ENCODE results near the gene CACFD1.

The CACFD1 gene

DNA sequence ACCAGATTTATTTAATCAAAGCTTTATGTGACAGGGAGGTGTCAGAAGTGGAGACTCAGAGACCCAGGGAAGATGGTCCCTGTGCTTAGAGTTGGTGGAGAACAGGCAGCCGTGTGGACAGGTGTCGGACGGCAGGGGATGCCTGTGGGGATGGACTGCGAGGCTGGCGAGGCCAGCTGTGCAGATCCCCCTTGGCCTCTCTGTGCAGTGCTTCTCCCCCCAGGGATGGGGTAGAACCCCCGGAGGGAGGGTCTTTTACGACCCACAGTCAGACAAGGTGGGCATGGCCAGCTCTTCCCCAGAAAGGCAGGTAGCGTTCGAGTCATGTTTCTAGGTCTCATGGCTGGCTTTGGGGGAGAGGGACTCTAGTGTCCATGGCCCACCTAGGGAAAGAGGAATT, 23.8 kb downstream of the CACFD1 start:
- DNase-seq (ENCODE audit: low read depth) = no peak
- H3K4me3 ChIP-seq (ENCODE audit: low read depth, low read length) = no peak overlapping the region
- TF ChIP-seq, protein P1, sequence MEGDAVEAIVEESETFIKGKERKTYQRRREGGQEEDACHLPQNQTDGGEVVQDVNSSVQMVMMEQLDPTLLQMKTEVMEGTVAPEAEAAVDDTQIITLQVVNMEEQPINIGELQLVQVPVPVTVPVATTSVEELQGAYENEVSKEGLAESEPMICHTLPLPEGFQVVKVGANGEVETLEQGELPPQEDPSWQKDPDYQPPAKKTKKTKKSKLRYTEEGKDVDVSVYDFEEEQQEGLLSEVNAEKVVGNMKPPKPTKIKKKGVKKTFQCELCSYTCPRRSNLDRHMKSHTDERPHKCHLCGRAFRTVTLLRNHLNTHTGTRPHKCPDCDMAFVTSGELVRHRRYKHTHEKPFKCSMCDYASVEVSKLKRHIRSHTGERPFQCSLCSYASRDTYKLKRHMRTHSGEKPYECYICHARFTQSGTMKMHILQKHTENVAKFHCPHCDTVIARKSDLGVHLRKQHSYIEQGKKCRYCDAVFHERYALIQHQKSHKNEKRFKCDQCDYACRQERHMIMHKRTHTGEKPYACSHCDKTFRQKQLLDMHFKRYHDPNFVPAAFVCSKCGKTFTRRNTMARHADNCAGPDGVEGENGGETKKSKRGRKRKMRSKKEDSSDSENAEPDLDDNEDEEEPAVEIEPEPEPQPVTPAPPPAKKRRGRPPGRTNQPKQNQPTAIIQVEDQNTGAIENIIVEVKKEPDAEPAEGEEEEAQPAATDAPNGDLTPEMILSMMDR (IDR thresholded peaks at IDR 0.05; ENCODE audit: low read depth, low read length, missing control alignments) = no peak

DNA sequence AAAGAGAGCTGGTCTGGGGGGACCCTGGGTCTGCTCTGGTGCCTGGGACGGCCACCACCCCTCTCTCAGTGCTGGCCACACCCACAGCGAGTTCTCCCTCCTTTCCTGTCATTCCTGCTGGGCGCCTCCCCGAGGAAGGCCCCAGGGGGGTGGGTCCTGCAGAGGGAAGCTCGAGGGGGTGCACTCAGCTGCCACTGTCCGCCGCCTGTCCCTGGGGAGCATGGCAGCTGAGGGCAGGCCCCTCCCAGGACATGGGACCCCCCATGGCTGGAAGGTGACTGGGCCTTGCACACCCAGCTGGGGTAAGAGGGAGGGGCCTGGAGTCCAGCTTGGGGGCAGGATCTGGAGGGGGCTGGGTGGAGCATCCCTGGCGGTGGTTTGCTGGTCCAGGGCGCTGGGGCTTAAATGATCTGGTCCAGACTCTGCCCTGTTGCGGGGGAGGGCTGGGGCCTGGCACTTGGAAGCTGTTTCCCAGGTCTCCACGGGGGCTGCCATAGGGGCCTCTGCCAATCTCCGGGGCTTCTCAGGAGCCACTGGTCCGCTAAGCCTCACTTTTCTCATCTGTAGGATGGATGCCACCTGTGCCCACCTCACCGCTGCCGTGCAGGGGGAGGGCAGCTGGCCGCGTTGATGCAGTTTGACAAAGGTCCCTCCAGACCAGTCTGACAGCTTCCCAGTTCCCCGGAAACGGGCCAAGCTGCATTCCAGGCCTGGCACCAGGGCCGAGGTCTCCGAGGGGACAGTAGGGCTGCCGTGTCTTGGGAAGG, 25.1 kb downstream of the CACFD1 start:
- H3K4me3 ChIP-seq (ENCODE audit: low read depth, low read length) = no peak overlapping the region
- no peak for DNase-seq (ENCODE audit: low read depth)
- TF ChIP-seq, protein P1 (IDR thresholded peaks at IDR 0.05; ENCODE audit: low read depth, low read length, missing control alignments) = no peak

- DNase-seq (ENCODE audit: low read depth) = no peak
- H3K4me3 ChIP-seq (ENCODE audit: low read depth, low read length) = 0 out of 2 replicates have a peak overlapping the region, but pooled peaks have one; percentile 8
- TF ChIP-seq, protein P1 (IDR thresholded peaks at IDR 0.05; ENCODE audit: low read depth, low read length, missing control alignments) = no peak
Measured at GRCh38 chr9:133485531-133486260, 25.9 kb downstream of the CACFD1 start.

DNA sequence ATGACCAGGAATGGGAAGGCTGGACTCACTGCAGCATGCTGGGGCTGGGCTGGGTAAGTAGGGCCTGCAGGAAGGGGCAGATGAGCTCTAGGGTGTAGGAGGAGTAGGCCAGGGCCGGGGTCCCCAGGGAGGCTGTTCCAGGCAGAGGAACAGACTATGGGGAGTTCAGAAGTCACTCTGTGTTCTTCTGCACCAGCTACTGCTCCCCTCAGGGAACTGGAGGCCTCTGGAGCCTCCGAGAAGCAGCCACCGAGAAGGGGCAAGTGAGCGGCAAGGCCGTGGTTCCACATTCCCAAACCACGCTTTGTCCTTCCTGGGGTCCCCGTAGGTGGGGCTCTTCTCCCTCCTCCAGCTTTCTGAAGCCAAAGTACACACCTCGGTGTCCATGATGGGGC, 27.6 kb downstream of the CACFD1 start:
- DNase-seq (ENCODE audit: low read depth) = no peak
- TF ChIP-seq, protein P1 (IDR thresholded peaks at IDR 0.05; ENCODE audit: low read depth, low read length, missing control alignments) = no peak
- H3K4me3 ChIP-seq (ENCODE audit: low read depth, low read length) = no peak overlapping the region

DNA sequence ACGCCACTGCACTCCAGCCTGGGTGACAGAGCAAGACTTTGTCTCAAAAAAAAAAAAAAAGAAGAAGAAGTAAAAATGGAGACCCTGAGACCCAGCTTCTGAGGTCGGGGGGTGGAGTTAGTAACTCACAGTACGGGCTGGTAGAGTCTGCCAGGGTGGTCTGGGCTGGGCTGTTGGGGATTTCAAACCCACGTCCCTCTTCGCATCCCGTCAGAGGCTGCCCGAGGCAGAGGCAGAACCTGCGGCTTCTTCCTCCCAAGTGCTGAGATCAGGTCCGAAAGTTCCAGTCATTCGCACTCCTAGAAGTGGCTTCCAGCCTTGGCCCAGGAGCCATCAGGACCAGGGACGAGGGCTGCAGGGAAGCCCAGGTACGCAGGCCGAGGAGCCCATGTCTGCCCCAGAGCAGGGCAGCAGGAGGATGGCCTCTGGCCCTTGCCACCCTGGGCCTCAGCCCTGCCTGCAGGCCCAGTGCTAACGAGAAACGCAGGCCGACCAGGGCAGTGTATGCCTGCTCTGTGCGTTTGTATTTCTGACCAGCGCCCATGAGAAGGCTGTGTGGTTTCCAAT, 29.0 kb downstream of the CACFD1 start:
- TF ChIP-seq, protein P1 (IDR thresholded peaks at IDR 0.05; ENCODE audit: low read depth, low read length, missing control alignments) = no peak
- no peak for DNase-seq (ENCODE audit: low read depth)
- H3K4me3 ChIP-seq (ENCODE audit: low read depth, low read length) = no peak overlapping the region

GRCh38 chr9:133489253-133490190, 29.7 kb downstream of the CACFD1 start:
- DNase-seq (ENCODE audit: low read depth) = no peak
- H3K4me3 ChIP-seq (ENCODE audit: low read depth, low read length) = no peak overlapping the region
- TF ChIP-seq, protein P1 (IDR thresholded peaks at IDR 0.05; ENCODE audit: low read depth, low read length, missing control alignments) = no peak
